ENCODE results near the gene GGA2.
"Not testable (repeated sequence)": the region's sequence is repeated elsewhere in the genome, so short reads cannot be mapped to it uniquely, and the experiment has no call there.

Gene GGA2

GRCh38 chr16:23504453-23505179 lies 5.7 kb downstream of the GGA2 start:
- DNase-seq (ENCODE audit: low read depth in 2 of 2), result peak; percentile 27 to 49

- no peak for DNase-seq (ENCODE audit: low read depth in 2 of 2)
Observed at GRCh38 chr16:23504076-23504452, 6.2 kb downstream of the GGA2 start.

- no peak for DNase-seq (ENCODE audit: low read depth in 2 of 2)
Observed at GRCh38 chr16:23502466-23502865, 7.8 kb downstream of the GGA2 start.

- no peak for DNase-seq (ENCODE audit: low read depth in 2 of 2)
Observed at GRCh38 chr16:23501291-23501690, 9.0 kb downstream of the GGA2 start.

- no peak for DNase-seq (ENCODE audit: low read depth in 2 of 2)
Observed at GRCh38 chr16:23500862-23501225, 9.4 kb downstream of the GGA2 start.

GRCh38 chr16:23500212-23500861 lies 10.0 kb downstream of the GGA2 start:
- DNase-seq (ENCODE audit: low read depth in 2 of 2), result no peak

- DNase-seq (ENCODE audit: low read depth in 2 of 2), result no peak
Observed at GRCh38 chr16:23499801-23500200, 10.5 kb downstream of the GGA2 start.

GRCh38 chr16:23498863-23499262 lies 11.4 kb downstream of the GGA2 start:
- DNase-seq (ENCODE audit: low read depth in 2 of 2), result no peak

GRCh38 chr16:23497543-23497868 lies 12.8 kb downstream of the GGA2 start:
- DNase-seq (ENCODE audit: low read depth in 2 of 2), result no peak

GRCh38 chr16:23496821-23497542 lies 13.3 kb downstream of the GGA2 start:
- no peak for DNase-seq (ENCODE audit: low read depth in 2 of 2)

GRCh38 chr16:23495671-23496070 lies 14.6 kb downstream of the GGA2 start:
- no peak for DNase-seq (ENCODE audit: low read depth in 2 of 2)

- no peak for DNase-seq (ENCODE audit: low read depth in 2 of 2)
Observed at GRCh38 chr16:23494188-23494587, 16.1 kb downstream of the GGA2 start.

- DNase-seq (ENCODE audit: low read depth in 2 of 2), result no peak
Observed at GRCh38 chr16:23491490-23492391, 18.6 kb downstream of the GGA2 start.

- DNase-seq (ENCODE audit: low read depth in 2 of 2), result no peak
Observed at GRCh38 chr16:23486480-23486879, 23.8 kb downstream of the GGA2 start.

GRCh38 chr16:23485841-23486240 lies 24.5 kb downstream of the GGA2 start:
- DNase-seq (ENCODE audit: low read depth in 2 of 2), result no peak

- no peak for DNase-seq (ENCODE audit: low read depth in 2 of 2)
Observed at GRCh38 chr16:23485257-23485614, 25.1 kb downstream of the GGA2 start.

GRCh38 chr16:23484510-23485256 lies 25.6 kb downstream of the GGA2 start:
- DNase-seq (ENCODE audit: low read depth in 2 of 2), result no peak

GRCh38 chr16:23483492-23483891 lies 26.8 kb downstream of the GGA2 start:
- not testable (repeated sequence) for DNase-seq (ENCODE audit: low read depth in 2 of 2)

- DNase-seq (ENCODE audit: low read depth in 2 of 2), result peak in 1 of 2 donors; percentile 20
Observed at GRCh38 chr16:23482778-23483177, 27.5 kb downstream of the GGA2 start.

GRCh38 chr16:23480257-23480656 lies 30.0 kb downstream of the GGA2 start:
- no peak for DNase-seq (ENCODE audit: low read depth in 2 of 2)

GRCh38 chr16:23479138-23479537 lies 31.2 kb downstream of the GGA2 start:
- DNase-seq (ENCODE audit: low read depth in 2 of 2), result no peak

Measured in stimulated activated CD8-positive, alpha-beta memory T cell treated with anti-CD3 and anti-CD28 coated beads, Interleukin-7, amount 100 ng/mL, for 1 hour (primary cell).